ENCODE results near the gene SLC5A5. TPM values are rescaled to one million over a fixed set of nuclear protein-coding genes. Genes with fewer than 3 reads are reported as not detected.
A peak's percentile ranks its signal among the peaks of the same experiment; 100 is the strongest.

The SLC5A5 gene
- not detected in 3 replicates for total RNA-seq
- long read RNA-seq, result 0 reads

DNA sequence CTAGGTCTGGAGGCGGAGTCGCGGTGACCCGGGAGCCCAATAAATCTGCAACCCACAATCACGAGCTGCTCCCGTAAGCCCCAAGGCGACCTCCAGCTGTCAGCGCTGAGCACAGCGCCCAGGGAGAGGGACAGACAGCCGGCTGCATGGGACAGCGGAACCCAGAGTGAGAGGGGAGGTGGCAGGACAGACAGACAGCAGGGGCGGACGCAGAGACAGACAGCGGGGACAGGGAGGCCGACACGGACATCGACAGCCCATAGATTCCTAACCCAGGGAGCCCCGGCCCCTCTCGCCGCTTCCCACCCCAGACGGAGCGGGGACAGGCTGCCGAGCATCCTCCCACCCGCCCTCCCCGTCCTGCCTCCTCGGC lies at the start of gene SLC5A5:
SLC5A5 (plus strand) TSS at position 68 of the 373 bp plus-strand sequence. CDS start 375 bp downstream, outside the sequence.
- peaks cover 30% of the 10 kb centered on the region for H3K27me3 Mint-ChIP-seq (ENCODE audit: low read depth)

DNA sequence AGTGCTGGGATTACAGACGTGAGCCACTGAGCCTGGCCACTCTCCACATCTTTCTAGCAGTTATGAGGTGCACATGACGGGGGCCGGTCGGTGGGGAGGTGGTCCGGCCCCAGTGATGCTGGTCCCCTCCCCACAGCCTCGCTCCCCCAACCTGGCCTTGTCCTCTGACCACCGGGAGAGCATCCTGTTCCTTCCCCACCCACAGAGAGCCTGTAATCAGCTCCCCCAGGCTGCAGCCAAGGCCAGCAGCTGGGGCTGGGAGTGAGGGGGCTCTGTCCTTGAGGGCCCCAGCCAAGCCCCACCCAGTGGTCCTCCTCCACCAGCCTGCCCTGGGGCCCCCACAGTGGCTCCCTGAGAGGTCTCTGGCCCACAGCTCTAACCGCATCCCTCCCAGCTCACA lies 47.4 kb upstream of the SLC5A5 start:
- Mint-ChIP-seq H3K27ac (ENCODE audit: unreplicated experiment) (no peak overlapping the region), H3K27me3 (ENCODE audit: low read depth) (peaks cover 17% of the 10 kb centered on the region), H3K9me3 (ENCODE audit: low read depth) (no peaks in the 10 kb centered on the region), H3K4me3 (ENCODE audit: unreplicated experiment) (no peak overlapping the region), H3K36me3 (ENCODE audit: low read depth) (no peaks in the 10 kb centered on the region), H3K4me1 (ENCODE audit: low read depth) (no peaks in the 10 kb centered on the region)
- no peak for DNase-seq (ENCODE audit: low spot score)
- TF ChIP-seq, protein P1, sequence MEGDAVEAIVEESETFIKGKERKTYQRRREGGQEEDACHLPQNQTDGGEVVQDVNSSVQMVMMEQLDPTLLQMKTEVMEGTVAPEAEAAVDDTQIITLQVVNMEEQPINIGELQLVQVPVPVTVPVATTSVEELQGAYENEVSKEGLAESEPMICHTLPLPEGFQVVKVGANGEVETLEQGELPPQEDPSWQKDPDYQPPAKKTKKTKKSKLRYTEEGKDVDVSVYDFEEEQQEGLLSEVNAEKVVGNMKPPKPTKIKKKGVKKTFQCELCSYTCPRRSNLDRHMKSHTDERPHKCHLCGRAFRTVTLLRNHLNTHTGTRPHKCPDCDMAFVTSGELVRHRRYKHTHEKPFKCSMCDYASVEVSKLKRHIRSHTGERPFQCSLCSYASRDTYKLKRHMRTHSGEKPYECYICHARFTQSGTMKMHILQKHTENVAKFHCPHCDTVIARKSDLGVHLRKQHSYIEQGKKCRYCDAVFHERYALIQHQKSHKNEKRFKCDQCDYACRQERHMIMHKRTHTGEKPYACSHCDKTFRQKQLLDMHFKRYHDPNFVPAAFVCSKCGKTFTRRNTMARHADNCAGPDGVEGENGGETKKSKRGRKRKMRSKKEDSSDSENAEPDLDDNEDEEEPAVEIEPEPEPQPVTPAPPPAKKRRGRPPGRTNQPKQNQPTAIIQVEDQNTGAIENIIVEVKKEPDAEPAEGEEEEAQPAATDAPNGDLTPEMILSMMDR (IDR thresholded peaks at IDR 0.05), result no peak

More for the DNA sequence above, at the start of gene SLC5A5:
- H3K4me1 Mint-ChIP-seq (ENCODE audit: low read depth), result peaks cover 2% of the 10 kb centered on the region
- TF ChIP-seq, protein P1 (IDR thresholded peaks at IDR 0.05), result no peak
- no peak within 1 kb of the TSS for H3K4me3 Mint-ChIP-seq (ENCODE audit: unreplicated experiment)
- H3K27ac Mint-ChIP-seq (ENCODE audit: unreplicated experiment), result no peak within 1 kb of the TSS
- DNase-seq (ENCODE audit: low spot score), result no peak
- H3K9me3 Mint-ChIP-seq (ENCODE audit: low read depth), result no peaks in the 10 kb centered on the region
- H3K36me3 Mint-ChIP-seq (ENCODE audit: low read depth), result no peaks in the 10 kb centered on the region

DNA sequence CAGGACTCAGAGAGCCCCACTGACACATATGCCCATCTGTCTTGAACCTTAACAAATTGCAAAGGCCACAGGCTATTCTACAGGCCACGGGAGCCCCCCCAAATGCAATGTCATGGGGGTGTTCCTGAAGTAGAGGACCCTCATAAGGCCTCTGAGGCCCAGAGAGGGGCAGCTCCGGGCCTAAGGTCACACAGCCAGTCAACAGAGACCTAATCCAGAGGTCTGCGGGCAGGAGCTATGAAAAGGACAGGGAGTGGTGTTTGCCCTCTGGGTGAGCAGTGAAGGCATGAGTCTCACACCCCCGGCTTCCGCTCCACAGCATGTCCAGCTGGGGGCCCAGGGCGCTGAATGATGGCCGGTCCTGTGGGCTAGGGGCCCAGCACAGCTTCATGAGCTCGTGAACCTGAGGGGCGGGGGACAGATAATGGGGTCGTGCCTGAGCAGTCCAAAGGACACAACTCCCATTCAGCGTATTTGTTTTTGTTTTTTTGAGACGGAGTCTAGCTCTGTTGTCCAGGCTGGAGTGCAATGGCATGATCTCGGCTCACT lies 45.2 kb upstream of the SLC5A5 start:
- Mint-ChIP-seq H3K4me1 (ENCODE audit: low read depth) (peaks cover 5% of the 10 kb centered on the region), H3K9me3 (ENCODE audit: low read depth) (no peaks in the 10 kb centered on the region), H3K27me3 (ENCODE audit: low read depth) (peaks cover 20% of the 10 kb centered on the region), H3K4me3 (ENCODE audit: unreplicated experiment) (no peak overlapping the region), H3K36me3 (ENCODE audit: low read depth) (no peaks in the 10 kb centered on the region), H3K27ac (ENCODE audit: unreplicated experiment) (no peak overlapping the region)
- DNase-seq (ENCODE audit: low spot score), result no peak
- TF ChIP-seq, protein P1 (IDR thresholded peaks at IDR 0.05), result no peak

DNA sequence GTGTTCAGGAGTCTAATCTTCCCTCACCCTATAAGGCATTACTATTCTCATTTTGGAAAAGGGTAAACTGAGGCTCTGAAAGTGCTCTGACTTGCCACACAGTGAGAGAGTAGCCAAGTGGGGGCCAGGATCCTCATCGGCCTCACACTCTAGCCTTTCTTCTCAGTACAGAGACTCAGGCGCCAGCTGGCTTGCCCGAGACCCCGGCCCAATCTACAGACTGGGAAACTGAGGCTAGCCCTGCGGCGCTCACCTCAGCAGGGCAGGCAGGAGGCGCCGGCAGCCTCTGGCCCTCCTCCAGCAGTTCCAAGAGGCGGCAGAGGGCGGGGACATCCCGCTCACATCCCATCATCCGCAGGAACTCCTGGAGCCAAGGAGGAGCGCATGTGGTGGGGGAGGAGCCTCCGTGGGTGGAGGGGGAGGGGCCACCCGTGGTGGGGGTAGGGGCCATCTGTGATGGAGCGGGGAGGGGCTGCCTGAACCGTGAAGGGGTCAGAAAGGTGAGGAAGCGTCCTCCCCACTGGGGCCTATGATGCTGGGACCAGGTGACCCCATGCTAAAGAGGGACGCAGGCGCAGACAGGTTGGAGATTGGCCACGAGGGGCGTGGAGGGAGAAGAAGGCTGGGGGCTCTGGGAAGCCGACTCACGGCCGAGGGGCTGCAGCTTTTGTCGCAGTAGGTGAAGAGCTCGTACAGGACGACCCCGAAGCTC lies 41.7 kb upstream of the SLC5A5 start:
- no peaks in the 10 kb centered on the region for H3K36me3 Mint-ChIP-seq (ENCODE audit: low read depth)
- H3K27ac Mint-ChIP-seq (ENCODE audit: unreplicated experiment), result peak overlapping the region; percentile 70
- peaks cover 11% of the 10 kb centered on the region for H3K27me3 Mint-ChIP-seq (ENCODE audit: low read depth)
- TF ChIP-seq, protein P1 (IDR thresholded peaks at IDR 0.05), result peak; percentile 10
- H3K4me3 Mint-ChIP-seq (ENCODE audit: unreplicated experiment), result peak overlapping the region; percentile 76
- H3K9me3 Mint-ChIP-seq (ENCODE audit: low read depth), result no peaks in the 10 kb centered on the region
- peaks cover 5% of the 10 kb centered on the region for H3K4me1 Mint-ChIP-seq (ENCODE audit: low read depth)
- DNase-seq (ENCODE audit: low spot score), result no peak

DNA sequence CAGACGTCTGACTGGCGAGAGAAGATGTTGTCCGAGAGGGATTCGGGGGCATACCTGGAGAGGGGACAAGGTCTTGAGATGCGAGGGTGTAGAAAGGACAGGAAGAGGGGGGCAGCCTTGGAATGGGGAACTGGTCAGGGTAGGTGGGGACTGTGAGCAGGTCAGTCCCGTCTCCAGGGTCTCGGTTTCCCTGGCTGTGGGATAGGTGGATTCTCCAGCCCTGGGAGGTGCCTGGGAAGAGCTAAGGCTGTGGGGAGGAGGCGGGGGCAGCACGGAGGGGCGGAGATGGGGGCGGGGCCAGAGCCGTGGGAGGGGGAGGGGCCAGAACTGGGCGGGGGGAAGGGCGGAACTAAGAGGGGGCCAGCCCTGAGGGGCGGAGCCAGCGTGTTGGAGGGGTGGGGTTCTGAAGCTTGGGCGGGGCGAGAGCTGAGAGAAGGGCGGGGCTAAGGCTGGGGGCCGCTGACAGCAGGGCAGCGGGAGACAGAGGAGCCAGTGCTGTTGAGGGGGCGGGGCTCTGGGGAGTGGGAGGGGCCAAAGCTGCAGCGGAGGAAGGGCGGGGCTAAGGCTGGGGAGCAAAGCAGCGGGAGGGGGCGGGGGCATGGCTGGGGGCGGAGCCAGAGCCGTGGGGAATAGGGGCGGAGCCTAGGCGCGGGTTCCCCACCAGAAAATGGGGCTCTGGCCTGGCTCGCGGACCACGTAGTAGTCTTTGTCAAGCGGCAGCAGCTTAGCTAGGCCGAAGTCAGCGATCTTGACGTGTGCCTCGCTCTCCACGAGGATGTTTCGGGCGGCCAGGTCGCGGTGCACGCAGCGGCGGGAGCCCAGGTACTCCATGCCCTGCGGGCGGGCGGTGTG lies 41.0 kb upstream of the SLC5A5 start:
- H3K9me3 Mint-ChIP-seq (ENCODE audit: low read depth), result no peaks in the 10 kb centered on the region
- TF ChIP-seq, protein P1 (IDR thresholded peaks at IDR 0.05), result no peak
- no peak for DNase-seq (ENCODE audit: low spot score)
- H3K4me3 Mint-ChIP-seq (ENCODE audit: unreplicated experiment), result peak overlapping the region; percentile 76
- H3K4me1 Mint-ChIP-seq (ENCODE audit: low read depth), result peaks cover 9% of the 10 kb centered on the region
- H3K27ac Mint-ChIP-seq (ENCODE audit: unreplicated experiment), result peak overlapping the region; percentile 70
- no peaks in the 10 kb centered on the region for H3K36me3 Mint-ChIP-seq (ENCODE audit: low read depth)
- H3K27me3 Mint-ChIP-seq (ENCODE audit: low read depth), result peaks cover 8% of the 10 kb centered on the region

All from chondrocyte (in vitro differentiated cells).